ENCODE measurements around the gene IFNL3. TPM values are rescaled to one million over a fixed set of nuclear protein-coding genes. Genes with fewer than 3 reads are reported as not detected.

Gene IFNL3
- total RNA-seq, 4 donors from 2014 or later: not detected

GRCh38 chr19:39206122-39206521 is 38.7 kb downstream of the IFNL3 start:
- H3K27me3 ChIP-seq: peaks cover 0 to 17% of the 10 kb centered on the region in 2 donors
- TF ChIP-seq POLR2A (IDR thresholded peaks at IDR 0.05): no peak
- TF ChIP-seq CTCF (IDR thresholded peaks at IDR 0.05): no peak
- H3K9me3 ChIP-seq: no peaks in the 10 kb centered on the region
- H3K4me1 ChIP-seq: no peaks in the 10 kb centered on the region
- no peak for DNase-seq
- H3K4me3 ChIP-seq: no peak overlapping the region
- no peak overlapping the region for H3K27ac ChIP-seq
- H3K36me3 ChIP-seq: no peaks in the 10 kb centered on the region

- H3K4me3 ChIP-seq: no peak overlapping the region
Observed at GRCh38 chr19:39205449-39205764, 39.4 kb downstream of the IFNL3 start.

GRCh38 chr19:39203372-39204341 is 41.1 kb downstream of the IFNL3 start, which contains the start of gene SYCN:
Gene SYCN, minus strand, starts transcription at chr19:39204263. Its CDS starts 9 bp downstream, at chr19:39204254.
- H3K27ac ChIP-seq: no peak within 1 kb of the TSS
- no peak for DNase-seq
- no peaks in the 10 kb centered on the region for H3K9me3 ChIP-seq
- no peaks in the 10 kb centered on the region for H3K4me1 ChIP-seq
- H3K36me3 ChIP-seq: no peaks in the 10 kb centered on the region
- peaks cover 0 to 22% of the 10 kb centered on the region in 2 donors for H3K27me3 ChIP-seq
- TF ChIP-seq POLR2A (IDR thresholded peaks at IDR 0.05): no peak
- TF ChIP-seq CTCF (IDR thresholded peaks at IDR 0.05): no peak
- H3K4me3 ChIP-seq: no peak within 1 kb of the TSS

More at GRCh38 chr19:39205449-39205764, 39.4 kb downstream of the IFNL3 start:
- Histone ChIP-seq H3K9me3 (no peaks in the 10 kb centered on the region), H3K4me1 (no peaks in the 10 kb centered on the region), H3K27me3 (peaks cover 0 to 17% of the 10 kb centered on the region in 2 donors), H3K27ac (no peak overlapping the region), H3K36me3 (no peaks in the 10 kb centered on the region)
- TF ChIP-seq POLR2A (IDR thresholded peaks at IDR 0.05) (no peak), CTCF (IDR thresholded peaks at IDR 0.05) (no peak)
- no peak for DNase-seq

GRCh38 chr19:39202998-39203355 is 41.8 kb downstream of the IFNL3 start:
- Histone ChIP-seq H3K27me3 (peaks cover 0 to 23% of the 10 kb centered on the region in 2 donors), H3K9me3 (no peaks in the 10 kb centered on the region), H3K36me3 (no peaks in the 10 kb centered on the region), H3K4me1 (no peaks in the 10 kb centered on the region), H3K27ac (no peak overlapping the region), H3K4me3 (no peak overlapping the region)
- no peak for DNase-seq
- TF ChIP-seq CTCF (IDR thresholded peaks at IDR 0.05) (no peak), POLR2A (IDR thresholded peaks at IDR 0.05) (no peak)

- Histone ChIP-seq H3K27ac (no peak overlapping the region), H3K36me3 (no peaks in the 10 kb centered on the region), H3K9me3 (no peaks in the 10 kb centered on the region), H3K27me3 (peaks cover 0 to 42% of the 10 kb centered on the region in 2 donors), H3K4me3 (no peak overlapping the region), H3K4me1 (peaks cover 0 to 13% (median 0%) of the 10 kb centered on the region in 4 donors)
- TF ChIP-seq CTCF (IDR thresholded peaks at IDR 0.05): no peak
- no peak for TF ChIP-seq POLR2A (IDR thresholded peaks at IDR 0.05)
- no peak for DNase-seq
Observed at GRCh38 chr19:39200803-39201115, 44.0 kb downstream of the IFNL3 start.

All from Peyer's patch (tissue), 4 donors.